ENCODE results near the gene AGAP1. TPM values are rescaled to one million over a fixed set of nuclear protein-coding genes. Genes with fewer than 3 reads are reported as not detected.

Gene AGAP1
- polyA plus RNA-seq, 12 donors, result 22.7 to 33.9 (median 26.5) TPM; not detected in 1

DNA sequence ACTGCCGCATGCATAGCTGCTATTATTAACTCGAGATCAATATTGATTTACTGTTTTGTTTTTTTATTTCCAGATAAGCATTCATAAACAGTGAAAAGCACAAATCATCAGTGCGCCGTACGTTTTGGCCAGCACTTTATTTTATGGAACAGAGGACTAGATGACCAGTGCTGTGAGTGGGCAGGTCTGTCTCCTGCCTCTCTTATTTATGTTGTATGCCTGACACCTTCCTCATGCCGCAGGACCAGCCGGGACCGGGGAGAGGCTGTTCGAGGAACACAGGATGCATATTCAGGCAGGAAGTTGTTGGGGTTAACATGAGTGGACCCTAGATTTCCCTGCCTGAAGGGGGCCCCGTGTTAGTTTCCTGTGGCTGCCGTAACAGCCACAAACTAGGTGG is 72.6 kb downstream of the AGAP1 start:
- no peak for DNase-seq

DNA sequence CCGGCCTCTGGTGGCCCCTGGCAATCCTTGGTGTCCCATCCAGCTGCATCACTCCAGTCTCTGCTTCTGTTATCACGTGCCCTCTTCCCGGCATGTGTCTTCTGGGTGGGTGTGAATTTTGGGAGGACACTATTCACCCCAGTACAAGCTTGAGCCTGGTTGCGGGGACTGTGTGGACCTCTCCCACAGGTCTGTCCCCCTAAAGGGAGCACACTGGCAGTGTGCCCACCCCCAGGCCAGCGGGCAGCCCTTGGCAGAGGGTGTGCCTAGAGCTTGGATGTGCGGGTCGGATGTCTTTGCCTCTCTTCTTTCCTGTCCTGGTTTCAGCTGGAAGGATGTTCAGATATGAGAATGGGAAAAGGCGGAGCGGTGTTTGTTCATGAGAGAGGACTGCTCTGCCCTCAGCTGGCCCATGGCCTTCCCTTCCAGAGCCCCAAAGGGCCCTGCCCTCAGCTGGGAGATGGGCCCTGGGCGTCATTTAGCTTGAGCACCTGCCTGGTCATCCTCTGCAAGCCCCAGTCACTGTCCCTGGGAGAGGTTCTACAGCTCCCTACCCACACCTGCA is 73.2 kb downstream of the AGAP1 start:
- no peak for DNase-seq

DNA sequence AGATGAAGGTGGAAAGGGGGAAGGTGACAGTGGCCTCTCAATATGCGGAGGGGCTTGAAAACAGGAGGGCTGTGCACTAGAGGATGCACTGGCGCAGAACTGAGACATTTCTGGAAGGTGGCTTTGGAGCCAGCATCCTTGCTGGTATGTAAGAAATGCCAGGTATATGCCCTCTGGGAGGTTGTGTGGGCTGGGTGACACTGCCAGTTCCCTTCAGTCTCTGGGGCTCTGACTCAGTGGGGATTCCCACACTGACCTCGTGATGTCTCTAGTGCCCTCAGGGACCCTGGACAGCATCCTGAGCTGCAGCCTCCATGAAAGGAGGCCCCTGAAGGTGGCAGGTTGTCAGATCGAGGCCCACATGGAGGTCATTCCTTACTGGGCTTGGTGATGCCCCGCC is 74.0 kb downstream of the AGAP1 start:
- DNase-seq, result no peak

DNA sequence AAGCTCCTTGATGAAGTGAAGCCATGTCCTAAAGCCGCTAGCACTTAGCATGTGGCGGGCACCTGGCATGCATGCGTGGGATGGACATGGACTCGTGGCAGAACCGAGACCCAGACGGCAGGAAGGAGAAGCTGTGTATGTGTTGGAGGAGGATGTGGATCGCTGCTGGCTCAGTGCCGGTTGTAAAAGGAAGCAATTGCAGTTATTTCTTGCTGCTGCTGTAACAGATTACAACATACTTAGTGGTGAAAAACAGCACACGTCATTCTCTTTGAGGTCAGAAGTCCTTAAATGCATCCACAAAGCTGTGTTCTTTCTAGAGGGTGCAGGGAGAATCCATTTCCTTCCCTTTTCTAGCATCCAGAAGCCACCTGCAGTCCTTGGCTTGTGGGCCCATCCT is 74.6 kb downstream of the AGAP1 start:
- no peak for DNase-seq

DNA sequence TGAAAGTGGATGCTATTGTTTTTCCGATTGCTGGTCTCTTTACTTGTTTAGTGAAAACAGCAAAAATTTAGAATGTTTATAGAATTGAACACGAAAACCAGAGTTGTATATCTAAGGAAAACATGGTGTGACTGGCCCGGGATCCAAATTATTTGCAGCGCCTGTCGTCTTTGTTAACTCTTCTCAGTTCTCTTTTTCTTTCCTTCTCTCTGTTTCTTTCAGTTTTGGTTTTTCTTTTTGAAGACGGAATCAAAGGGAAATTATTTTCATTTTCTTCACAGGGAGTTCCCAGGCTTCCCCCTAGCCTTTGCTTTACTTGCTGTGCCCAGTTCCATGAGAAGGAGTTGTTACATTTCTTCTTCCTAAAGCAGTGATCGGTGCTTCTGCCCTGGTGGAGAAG is 76.0 kb downstream of the AGAP1 start:
- no peak for DNase-seq

DNA sequence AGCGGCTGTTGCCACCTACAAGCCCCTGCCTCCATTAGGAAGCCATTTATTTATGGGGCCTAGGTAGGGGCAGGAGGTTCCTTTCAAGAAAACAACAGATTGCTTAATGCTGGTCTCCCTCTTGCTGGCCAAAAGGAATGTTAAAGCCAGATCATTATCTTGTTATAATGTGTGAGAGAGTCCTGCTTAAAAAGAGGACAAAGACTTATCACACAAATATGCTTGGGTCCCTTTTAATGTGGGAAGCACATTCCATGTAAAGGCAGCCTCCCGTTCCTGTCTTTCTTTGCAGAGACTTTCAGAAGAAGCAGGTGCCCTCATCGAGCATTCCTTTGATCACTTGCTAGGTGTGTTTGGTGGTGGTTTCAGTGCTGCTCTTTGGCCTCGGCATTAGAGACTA is 76.4 kb downstream of the AGAP1 start:
- DNase-seq, result no peak

DNA sequence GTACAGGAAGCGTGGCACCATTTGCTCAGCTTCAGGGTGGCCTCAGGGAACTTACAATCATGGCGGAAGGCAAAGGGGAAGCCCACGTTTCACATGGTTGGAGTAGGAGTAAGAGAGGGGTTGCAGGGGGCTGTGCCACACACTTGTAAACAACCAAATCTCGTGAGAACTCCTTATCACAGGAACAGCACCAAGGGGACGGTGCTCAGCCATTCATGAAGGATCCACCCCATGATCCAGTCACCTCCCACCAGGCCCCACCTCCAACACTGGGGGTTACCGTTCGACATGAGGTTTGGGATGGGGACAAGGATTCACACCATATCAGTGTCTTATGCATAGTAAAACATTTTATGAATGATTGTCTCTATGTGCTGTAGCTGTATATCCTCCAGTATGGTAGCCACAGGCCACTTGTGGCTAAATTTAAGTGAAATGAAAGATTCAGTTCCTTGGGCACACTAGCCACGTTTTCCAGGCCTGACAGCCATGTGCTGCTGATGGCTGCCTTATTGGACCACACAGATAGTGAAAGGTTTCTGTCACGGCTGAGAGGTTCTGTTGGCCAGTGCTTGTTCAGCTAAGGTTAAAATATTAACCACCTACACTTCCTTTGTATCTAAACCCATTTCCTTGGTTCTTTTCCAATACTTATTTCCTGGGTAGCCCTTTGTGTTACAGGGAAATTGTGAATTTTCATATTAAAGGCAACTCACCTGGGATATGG is 77.3 kb downstream of the AGAP1 start:
- no peak for DNase-seq

DNA sequence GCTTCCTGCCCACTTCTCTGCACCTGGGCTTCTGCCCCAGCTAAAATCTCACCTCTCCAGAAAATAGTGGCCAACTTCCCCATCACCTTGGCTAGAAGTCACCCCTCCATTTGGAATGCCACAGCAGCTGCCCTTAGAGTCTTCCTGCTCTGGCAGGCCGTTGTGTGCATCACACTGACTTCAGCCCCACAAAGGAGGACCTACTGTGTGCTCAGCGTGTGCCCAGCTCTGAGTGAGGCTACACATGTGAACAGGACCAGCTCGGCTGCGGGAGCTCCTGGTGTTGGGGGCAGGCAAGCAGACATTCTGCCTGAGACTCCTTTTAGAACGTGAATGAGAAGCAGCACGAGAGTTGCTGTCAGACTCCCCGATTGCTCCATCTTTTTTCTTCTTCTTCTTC is 78.7 kb downstream of the AGAP1 start:
- DNase-seq, result no peak

DNA sequence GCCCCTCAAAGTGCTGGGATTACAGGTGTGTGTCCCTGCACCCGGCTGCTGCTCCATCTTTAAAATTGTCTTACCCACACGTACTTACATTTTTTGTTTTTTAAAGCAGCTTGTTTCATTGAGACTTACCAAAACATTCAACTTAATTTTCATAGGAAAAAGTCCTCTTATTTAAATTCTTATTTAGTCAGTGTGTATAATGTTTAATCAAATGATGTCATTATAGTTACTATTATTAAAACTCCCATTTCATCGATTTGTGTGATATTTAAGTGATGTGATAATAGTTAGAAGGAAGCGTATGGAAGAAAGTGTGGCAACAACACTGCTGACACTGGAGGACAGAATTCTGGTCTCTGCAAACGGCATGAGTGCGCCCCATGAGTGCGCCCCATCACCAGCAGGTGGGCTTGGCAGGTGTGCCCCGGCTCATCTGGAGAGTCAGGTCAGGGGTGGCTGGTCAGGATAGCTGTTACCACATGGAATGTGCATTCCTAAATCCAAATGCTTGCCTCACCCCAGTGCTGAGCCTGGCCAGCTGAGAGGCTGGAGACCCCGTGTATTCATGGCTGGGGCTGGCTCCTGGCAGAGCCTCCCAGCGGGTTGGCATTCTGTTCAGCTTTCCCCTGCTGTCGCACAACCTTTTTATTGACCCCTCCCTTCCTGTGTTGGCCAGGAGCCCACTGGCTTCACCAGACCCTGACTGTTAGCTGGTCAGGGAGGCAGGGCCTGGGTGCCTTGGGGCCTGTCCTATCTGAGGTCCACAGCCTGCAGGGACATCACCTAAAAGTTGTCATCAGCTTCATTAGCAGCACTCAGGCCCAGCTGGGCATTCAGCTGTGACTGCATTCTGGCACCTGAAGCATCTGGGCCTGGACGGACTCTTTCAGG is 79.7 kb downstream of the AGAP1 start:
- no peak for DNase-seq

DNA sequence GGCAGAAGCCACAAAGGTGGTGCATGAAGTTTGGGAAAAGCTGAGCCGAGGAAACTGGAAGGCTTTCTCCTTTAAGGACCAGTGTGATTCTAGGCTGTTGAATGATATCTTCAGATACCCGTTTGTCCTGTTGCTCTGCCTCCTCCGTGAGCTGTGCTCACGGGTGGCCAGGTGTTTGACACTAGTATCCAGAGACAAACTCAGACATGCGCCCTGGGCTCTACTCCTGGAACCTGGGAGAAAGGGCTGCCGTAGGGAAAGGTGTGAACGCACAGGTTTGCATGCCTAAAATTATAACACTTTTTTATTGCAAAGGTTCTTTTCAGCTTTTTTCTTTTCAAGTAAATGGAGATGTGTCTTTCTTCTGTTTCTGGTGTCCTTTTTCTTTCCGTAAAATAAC is 81.6 kb downstream of the AGAP1 start:
- no peak for DNase-seq

DNA sequence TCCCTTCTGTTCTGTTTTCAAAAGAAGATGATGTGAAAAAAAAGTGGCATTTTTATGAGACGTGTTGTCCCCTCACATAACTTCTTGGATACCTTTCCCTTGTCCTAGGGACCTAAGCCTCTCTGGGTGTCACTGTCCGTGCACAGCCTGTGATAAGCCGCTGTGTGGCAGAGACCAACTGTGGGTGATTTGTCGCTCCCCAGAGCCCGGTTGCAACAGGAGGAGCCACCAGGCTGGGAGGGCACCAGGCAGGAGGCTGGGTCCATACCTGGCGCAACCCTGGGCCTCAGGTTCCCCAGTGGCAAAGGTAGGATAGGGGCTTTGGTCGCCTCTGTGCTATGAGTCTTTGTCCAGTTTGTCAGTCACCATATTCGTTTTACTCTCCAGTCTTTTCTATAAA is 82.1 kb downstream of the AGAP1 start:
- DNase-seq, result no peak

DNA sequence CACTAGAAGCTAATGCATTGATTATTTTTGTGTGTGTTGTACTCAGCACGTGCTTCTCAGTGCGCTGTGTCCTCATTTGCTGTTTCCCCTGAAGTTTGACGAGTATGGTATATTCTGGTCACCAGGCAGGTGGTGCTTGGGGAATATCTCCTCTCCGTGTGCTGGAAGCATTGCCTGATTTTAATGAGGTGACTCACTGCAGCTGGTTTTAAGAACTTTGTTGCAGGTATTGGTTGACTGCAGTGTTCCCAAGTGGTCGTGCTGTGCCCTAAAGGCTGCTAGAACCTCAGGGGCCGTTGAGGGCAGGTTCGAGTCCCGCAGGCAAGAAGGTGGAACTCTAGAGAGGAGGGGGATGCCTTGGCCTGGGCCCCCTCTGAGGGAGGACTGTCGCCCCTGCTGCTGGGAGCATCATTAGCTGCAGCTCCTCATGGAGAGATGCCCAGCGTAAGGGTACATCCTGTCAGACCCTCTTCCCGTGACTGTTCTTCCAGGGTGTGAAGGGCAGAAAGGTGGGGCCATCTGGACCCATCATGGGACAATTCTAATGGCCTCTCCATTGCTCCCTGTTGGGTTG is 82.6 kb downstream of the AGAP1 start:
- no peak for DNase-seq

DNA sequence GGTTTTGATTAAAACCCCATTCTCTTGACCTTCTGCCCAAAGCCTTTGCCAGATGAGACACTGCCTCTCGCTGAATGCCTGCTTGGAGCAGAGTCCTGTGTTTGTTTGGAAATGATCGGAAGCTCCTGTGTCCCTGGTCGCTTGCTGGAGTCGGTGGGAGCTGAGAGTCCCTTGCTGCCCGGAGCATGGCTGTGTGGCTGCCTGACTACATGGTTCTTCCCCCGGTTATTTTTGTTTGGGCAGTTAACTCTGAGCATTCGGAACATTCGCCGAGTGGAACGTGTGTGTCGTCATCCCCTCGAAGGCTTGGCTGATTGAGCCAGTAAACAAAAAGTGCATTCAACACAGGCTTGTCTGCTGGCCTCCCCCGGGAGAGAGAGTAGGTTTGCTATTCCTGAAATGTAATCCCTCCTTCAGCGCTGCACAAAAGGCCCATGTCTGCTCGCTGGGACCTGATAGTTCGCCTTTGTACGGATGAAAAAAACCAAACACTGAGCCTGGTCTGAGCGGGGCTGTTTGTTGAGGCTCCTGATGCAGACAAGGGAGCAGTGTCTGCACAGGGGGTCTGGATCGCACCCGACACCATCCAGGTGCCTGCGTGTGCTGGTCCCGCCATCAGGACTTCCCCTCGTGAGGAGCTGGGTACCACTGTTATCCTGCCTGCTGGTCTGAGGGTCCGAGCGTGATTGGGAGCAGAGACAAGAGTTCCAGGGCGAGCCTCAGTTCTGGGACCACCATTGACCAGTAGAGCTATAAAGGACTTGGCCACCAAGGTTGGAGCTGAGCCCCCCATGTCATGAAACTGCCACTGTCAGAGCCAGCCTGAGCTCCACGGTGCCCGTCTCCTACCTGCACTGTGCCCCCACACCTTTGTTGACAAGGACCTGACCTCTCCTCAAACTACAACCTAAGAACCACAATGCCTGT is 83.8 kb downstream of the AGAP1 start:
- DNase-seq, result peak; percentile 56

DNA sequence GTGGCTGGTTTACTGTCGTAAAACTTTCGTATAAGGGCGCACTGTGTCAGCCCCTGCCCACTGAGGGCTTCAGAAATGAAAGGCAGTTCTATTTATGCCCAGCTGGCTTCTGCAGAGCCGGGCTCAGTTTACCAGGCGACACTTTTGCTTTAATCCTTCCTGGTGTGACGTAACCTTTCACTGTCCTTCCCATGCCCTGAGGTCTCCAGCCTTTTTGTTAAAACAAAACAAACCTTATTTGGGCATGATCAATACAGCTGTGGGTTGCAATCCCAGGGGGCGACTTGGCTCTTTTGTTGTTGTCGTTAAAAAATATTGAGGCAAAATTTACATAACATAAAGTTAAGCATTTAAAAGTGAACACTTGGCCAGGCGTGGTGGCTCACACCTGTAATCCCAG is 85.3 kb downstream of the AGAP1 start:
- DNase-seq, result no peak

DNA sequence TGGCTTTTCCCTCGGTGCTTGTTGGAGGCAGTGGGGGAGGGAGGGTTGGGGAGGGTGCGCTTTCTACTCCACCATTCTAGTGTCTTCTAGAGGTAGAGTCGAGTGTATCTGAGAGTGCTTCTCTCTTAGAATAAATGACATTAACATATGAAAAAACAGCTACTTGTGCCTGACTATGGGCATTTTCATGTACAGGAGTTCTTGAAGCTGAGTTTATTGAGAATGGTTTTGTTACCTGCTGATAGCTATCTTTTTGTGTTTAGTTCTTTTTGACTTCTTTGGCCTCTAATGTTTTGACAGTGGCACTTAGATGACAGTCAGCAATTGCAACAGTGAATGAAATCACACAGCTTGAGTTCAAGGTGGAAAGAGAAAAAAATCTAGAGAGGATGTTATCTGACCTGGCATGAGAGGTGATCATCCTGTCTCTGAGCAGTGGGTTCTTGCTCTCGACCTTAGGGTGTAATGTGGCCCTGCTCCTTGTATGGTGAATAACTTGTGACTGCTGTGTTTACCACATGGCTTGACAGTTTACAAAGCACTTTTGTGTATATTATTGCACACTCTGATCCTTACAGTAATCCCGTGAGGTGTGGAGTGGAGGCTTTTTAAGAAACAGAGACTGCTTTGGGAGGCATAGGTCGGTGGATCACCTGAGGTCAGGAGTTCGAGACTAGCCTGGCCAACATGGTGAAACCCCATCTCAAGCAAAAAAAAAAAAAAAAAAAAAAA is 86.7 kb downstream of the AGAP1 start:
- no peak for DNase-seq

DNA sequence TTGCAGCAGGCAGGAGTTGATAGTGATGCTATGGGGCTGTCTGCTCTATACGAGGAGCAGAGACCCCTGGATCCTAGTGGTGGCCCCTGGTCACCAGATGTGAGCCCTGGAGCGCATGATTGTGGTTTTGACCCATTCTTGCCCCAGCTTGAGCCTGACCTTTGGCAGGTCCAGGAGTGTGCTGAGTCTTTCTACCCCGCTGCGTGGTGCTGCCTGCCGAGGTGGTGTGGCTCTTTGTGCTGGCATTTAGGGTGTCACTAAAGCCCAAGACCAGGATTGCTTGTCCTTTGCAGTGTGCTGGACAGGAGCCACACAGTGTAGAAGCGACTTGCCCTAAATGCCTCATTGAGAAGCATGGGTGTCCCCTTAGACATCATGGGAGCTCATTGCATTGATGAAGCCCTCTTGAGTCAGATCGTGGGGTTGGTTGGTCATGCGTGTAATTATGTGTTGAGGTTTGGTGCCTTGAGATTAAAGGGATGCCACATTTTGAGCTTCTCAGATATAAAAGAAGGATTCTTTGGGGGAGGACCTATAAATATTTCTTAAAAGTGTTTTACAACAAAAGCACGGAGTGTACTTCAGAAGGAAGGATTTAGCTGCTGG is 88.3 kb downstream of the AGAP1 start:
- no peak for DNase-seq

DNA sequence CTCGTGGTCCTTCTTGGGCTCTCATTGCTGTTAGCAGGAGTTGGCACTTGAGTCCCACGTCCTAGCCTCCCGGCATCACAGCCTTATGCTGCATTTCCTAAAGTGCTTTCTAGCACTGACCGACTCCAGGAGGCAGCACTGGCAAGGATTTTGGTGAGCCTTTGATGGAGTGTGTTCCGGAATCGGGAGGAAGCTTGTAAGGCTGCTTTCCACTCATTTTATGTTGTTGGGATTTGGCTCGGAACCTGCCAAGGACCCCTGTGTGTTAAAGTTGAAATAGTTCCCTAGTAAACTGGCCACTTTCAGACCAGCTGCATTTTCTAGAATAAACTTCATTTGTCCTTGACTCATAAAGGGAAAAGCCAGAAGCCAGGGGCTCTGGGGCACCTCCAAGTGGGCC is 88.9 kb downstream of the AGAP1 start:
- no peak for DNase-seq

DNA sequence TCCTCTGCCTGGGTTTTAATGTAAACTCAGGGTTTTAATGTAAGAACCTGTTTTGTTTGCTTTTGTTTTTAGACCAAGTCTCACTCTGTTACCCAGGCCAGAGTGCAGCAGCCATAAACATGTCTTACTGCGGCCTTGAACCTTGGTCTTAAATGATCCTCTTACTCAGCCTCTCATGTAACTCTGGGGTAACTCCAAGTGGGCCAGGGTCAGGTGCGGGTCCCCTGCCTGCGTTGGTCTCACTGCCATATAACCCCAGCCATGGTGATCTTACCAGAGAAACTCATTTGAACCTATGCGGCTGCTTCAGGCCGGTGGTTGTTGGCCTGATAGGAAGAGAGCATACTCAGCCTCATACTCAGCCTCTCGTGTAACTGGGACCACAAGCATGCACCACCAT is 89.3 kb downstream of the AGAP1 start:
- DNase-seq, result no peak

DNA sequence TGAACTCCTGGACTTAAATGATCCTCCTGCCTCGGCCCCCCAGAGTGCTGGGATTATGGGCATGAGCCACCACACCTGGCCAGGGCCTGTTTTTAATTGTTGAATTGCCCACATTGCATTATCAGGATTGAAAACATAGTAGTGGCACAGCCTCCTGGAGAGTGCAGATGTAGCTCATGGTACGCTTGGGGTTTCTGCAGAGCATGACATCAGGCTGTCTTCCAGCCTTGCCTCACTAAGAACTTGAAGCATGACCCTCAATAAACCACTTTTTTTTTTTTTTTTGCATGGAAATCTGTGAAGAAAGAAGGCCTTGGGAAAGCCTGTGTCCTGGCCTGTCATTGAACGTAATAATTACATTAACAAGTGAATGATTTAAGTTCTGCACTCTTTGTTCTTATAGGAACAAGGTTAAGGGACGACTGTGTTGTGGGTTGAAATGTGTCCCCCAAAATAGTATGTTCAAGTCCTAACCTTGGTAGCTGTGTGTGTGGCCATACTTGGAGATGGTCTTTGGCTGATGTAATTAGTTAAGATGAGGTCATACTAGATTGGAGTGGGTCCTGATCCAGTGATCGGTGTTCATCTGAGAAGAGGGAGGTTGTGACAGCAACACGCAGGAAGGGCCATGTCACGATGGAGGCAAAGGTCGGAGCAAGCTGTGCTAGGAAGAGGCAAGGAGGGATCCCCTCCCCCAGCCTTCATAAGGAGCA is 90.2 kb downstream of the AGAP1 start:
- DNase-seq, result no peak

DNA sequence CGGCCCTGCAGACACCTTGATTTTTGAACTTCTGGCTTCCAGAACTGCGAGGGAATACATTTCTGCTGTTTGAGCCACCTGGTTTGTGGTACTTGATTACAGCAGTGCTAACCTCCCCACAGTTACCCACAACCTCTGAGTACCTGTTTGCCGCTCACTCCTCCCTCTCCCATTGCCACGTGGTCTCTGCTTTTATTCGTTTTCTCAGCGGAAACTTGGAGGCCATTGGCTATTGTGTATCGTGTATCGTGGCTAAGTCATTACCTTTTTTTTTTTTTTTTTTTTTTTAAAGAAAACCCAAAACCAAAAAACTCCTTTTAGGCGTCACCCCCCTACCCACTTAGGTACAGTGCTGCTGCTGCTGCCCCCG is 90.8 kb downstream of the AGAP1 start:
- no peak for DNase-seq
